GM21526 (cell line): ENCODE data around the gene PDE9A.

Experiments
- ATAC-seq: cut with Tn5 transposase; IDR thresholded peaks from one replicate; pipeline ENCODE4 v1.9.1; 2021; ENCODE audit warnings: moderate library complexity; ENCODE audit not compliant: unreplicated experiment, low FRiP score

The PDE9A gene

DNA sequence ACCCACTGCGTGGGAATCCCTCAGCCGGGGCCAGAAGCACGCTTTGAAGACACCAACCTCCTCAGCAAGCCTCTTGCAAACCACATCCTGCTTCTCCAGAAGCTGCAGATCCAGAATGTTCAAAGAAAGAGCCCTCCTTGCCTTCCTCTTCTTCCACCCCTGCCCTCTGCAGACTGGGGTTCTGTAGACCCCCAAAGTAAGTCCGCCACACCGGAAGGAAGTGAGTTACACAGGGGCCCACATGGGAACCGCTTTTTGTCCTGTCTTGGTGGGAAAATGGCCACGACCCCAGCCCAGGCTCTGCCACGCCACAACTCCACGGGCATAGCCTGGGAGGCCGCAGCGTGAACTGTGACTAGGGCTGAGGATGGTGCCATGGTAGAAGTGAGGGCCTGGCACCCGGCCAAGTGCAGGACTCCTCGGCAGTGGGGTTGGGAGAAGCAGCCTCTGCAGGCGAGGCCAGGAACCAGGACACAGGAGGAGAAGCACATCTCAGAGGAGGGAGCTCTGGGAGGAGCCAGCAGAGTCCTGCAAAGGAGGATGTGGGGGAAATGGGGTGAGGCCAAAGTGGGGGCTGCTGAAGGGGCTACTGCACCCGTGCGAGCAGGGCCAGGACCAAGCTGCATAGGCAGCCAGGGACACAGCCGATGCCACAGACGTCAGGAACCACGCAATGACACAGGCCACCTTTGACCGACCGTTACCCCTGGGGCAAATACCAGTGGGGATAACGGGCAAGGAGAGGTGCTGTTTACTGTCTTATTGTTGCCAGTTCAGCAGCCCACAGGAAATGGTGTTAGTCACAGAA lies 30.9 kb downstream of the PDE9A start:
- ATAC-seq, result no peak

DNA sequence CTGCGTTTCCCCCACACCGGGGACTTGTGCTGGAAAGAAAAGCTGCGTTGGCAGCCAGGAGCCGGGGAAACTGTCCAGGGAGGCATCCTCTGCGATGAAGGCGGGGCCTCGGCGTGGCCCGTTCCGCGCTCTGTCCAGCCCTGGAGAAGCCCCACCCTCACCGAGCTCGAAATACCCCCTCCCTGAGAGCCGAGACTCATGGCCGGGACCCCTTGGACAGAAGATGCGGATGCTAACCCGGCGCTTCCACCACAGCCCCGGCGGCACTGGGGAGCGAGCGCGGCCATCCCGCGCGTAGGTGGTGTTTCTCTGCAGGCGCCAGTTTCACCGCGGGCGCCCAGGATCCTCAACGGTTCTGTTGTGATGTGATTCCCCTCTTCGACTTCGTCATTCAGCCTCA lies 31.6 kb downstream of the PDE9A start:
- ATAC-seq, result no peak

DNA sequence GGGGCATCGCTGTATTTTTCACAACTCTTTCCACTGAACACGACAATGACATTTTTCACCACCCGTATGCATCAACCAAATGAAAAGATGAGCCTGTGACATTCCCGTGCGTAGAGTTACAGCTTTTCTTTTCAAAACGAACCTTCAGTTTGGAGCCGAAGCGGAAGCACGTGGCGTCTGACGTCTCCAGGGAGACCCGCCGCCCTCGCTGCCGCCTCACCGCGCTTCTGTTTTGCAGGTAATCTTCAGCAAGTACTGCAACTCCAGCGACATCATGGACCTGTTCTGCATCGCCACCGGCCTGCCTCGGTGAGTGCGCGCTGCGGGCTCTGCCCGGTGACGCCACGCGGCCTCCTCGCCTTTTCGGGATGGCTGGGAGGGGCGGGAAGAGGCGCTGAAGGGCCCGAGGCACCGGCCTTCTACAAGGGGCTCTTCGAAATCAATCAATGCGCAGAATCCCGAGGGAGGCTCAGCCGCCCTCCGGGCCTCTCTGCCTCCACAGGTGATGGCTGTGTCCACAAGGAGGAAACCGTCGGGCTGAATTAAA lies 32.6 kb downstream of the PDE9A start:
- no peak for ATAC-seq

DNA sequence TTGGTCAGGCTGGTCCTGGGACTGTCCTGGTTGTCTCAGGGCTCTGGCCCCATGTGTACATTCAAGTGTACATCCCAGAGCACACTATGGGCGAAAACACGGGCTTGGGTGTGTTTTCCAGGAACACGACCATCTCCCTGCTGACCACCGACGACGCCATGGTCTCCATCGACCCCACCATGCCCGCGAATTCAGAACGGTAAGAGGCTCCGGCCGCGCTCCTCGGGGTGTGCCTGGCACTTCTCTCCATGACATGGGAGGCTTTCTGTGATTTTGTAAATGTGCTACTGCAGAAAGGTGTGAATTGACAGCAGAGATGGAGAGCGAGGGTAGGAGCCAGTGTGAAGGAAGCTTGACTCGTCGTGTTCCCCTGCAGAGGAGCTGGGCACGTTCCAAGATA lies 34.4 kb downstream of the PDE9A start:
- ATAC-seq, result no peak

DNA sequence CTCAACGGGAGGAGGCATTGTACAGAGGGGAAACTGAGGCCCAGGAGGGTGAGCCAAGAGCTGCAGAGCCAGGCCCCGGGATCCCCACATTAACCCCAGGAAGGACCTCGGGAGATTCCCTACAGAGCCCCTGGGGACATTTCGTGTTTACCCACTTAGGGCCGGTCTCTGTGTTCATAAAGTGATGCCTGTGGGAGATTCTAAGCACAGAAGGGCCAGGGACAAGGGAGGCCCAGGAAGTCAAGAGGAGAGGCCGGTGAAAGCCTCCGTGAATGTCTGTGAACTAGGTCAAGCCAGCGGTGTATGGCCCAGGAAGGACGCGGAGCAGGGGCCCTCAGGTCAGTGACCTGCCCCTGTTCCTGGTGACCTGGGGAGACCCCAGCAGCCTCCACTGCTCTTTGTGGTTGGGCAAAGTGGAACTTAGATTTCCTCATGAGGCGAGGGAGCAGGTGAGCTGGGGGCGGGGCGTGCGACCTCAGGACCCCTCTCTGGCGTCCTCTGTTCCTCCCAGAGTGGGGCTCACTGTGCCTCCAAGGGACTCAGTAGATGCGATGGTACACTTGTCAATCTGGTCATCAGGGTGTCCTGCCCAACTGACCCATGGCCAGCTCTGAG lies 34.9 kb downstream of the PDE9A start:
- no peak for ATAC-seq

DNA sequence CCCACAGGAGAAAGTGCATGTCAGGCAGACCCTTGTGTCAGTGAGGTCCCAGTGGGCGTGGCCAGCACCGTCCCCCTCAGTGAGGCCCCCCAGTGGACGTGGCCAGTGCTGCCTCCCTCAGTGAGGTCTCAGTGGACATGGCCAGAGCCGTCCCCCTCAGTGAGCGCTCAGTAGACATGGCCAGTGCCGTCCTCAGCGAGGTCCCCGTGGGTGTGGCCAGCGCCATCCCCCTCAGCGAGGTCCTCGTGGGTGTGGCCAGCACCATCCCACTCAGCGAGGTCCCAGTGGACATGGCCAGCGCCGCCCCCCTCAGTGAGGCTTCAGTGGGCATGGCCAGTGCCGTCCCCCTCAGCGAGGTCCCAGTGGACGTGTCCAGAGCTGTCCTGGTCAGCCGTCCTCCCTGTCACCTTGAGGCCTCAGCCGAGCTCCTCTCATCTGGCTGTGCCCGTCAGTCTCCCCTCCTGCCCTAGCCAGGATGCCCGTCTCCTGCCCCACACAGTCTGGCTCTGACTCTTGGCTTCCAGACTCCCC lies 35.5 kb downstream of the PDE9A start:
- ATAC-seq, result no peak

DNA sequence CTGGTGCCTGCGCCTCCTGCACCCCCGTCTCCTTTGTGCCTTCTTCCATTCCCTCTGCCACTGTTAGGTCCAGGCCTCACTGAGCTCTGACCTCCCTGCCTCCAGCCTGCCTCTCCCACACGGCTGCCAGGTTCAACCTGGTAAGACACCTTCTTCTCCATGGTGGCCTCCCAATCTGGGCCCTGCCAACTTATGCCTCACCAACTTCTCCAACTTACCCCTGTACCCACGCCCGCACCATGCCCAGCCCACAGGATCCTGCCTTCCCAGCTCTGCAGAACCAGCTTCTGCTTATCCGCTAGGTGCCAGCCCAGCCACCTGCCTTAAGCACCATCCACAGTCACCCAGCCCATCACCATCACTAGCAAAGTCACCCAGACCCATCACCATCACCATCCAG lies 37.2 kb downstream of the PDE9A start:
- ATAC-seq, result no peak

DNA sequence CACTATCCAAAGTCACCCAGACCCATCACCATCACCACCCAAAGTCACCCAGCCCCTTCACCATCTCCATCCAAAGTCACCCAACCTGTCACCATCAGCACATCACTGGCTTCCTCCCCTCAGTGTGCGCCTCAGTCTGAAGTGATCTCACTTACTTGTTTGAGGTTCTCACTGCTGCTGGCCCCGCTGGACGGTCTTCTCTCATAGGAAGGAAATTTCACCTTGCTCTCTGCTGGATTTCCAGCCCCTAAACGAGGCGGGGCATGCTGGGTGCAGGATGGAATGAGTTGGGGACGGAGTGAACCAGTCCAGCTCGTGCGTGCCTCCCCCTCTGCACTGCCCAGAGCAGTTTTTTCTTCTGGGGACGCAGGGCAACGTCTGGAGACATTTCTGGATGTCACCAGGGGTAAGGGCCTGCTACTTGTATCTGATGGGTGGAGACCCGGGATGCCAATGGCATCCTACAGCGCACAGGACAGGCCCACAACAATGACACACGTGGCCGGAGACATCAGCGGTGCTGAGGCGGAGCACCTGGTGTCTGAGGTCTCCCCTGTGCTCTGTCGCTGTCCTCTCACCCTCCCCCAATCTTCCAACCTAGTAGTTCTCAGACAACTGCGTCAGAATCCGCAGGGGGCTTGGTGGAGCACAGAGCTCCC lies 38.6 kb downstream of the PDE9A start:
- ATAC-seq, result no peak

DNA sequence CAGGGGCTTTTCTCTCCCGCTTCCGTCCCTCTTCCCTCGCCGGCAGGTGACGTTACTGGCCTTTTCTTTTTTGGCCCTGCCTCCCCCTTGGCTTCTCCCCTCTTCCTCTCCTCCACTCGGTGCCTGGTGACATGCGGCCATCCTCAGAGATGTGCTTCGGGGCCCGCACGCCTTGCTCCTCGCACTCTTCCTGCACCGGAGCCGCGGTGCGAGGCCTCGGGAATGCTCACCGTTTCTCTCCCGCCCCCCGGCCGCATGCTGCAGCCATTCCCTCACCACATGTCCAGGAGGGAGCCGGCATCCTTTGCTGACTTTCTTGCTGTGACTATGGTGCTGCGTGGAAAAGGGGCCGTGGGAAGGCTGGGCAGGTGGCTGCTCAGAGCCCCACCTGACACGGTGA lies 39.3 kb downstream of the PDE9A start:
- no peak for ATAC-seq

DNA sequence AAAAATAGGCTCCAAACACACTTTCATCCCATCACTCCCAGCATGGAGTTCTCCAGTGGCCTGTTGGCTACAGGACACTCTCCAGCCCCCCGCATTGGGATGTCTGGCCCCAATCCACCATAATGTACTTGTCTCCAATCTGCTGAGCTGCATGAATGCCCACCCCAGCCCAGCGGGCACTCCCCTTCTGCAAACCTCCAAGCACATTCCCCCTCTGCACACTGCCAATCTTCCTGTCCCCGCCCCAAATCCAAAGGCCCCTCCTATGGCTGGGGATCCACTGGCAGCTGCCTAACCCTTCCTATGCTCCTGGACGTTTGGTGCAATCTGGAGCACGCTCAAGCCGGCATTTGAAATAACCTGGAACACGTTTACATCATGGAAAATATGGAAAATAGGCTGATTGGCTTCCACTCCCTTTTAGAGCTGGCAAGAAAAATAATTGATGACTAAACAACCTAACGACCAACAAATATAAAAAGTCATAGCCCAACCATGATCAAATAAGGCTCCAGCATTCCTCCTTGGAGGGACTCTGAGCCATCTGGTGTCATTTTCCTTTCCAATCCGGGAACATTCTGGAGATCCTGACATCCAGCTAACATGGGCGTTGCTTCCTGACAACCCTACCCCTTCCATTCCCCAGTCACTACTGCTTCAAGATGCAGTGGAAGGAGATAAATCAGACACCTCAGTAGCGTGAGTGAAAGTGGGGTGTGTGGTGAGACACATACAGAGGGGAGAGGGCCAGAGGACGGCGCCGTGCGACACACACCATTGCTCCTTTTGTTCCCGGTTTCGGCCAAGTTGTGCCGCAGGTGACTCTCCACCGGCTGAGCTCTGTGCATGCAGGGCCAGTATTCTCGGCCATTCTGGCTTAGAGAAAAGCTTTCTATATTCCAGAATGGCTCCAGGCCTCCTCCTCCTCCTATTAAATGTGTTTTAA lies 41.6 kb downstream of the PDE9A start:
- ATAC-seq, result no peak

DNA sequence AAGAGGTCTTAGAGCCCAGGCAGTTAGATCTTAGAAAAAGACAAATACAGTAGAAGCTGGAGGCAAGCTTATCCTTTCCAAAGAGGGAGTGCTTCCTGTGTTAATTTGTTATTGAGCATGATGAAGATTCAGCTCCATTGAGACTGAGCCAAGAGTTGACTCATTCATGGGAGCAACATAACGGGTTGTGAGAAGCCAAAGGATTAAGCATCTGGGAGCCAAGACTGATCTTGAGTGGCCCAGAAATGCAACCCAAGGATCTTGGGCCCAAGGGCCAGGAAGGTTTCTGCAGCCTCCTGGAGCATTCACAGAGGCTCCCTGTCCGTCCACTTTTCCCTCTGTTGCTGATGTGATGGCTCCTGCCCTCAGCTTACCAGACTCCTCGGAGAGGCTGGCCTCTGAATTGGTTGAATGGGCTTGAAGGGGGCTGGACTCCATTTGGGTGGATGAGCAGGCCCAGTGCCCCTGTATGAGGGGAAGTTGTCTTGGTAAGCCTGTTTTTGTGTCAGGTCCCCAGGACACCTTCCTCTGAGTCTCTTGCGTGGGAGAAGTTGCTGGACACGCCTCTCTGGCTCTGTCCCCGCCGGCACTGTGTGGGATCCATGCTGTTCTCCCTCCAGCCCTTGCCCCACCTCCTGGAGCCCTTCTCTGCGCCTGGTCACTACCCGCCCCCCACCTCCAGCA lies 42.4 kb downstream of the PDE9A start:
- ATAC-seq, result no peak

DNA sequence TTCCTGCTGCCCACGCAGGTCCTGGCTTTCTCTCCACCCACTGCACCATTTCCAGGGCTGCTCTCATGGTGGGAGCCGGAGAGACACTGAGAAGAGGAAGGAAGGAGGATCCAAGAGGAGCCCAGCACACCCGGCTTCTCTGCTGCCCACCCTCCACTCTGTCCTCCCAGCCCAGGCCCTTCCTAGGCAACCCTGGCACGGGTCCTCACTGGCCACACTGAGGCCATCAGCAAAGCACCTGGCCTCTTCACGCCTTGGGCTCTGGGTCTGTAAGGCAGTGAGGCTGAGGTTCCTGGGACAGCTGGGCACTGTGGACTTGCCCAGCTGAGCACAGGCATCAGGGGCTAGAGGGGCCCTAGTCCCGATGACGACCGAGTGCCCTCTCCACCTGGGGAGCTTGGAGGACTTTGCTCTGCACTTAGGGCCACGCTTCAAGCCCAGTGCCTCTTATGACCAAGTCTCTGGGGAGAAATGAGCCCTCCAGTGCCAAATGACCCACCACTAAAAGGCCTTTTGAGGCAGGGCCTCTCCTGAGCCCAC lies 43.1 kb downstream of the PDE9A start:
- ATAC-seq, result no peak

DNA sequence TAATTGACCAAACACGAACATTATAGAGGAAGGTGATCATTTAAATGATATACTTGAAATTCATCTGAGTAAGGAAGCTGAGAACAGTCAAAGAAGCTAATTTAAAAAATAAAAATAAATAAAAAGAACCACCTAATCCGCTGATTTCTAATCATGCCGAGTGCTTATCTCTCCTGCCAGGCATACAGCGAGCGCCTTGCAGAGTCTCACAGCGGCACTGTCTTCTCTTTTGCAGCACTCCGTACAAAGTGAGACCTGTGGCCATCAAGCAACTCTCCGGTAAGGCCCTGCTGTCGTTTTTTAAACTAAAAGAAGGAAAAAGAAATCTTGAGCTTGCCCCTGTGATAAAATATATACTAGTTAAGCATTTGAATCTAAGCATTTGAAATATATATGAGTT lies 45.3 kb downstream of the PDE9A start:
- ATAC-seq, result no peak

DNA sequence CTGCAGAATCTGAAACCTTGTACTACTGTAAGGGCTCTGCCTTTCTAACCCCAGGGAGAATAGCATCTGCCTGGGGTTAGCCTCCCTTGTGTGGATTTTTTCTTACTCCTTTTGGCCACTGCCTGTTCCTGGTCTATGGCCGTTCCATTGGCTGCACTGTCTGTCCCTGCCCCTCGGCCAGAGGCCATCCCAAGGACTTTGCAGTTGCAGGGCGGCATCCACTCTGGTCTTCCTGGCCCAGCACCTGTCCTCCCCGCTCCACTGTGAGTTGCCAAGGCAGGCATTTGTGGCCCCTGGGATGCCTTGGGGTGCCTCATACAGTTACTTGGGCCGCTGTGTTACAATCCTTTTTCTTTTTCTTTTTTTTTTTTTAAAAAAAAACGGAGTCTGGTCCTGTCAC lies 45.8 kb downstream of the PDE9A start:
- ATAC-seq, result no peak

DNA sequence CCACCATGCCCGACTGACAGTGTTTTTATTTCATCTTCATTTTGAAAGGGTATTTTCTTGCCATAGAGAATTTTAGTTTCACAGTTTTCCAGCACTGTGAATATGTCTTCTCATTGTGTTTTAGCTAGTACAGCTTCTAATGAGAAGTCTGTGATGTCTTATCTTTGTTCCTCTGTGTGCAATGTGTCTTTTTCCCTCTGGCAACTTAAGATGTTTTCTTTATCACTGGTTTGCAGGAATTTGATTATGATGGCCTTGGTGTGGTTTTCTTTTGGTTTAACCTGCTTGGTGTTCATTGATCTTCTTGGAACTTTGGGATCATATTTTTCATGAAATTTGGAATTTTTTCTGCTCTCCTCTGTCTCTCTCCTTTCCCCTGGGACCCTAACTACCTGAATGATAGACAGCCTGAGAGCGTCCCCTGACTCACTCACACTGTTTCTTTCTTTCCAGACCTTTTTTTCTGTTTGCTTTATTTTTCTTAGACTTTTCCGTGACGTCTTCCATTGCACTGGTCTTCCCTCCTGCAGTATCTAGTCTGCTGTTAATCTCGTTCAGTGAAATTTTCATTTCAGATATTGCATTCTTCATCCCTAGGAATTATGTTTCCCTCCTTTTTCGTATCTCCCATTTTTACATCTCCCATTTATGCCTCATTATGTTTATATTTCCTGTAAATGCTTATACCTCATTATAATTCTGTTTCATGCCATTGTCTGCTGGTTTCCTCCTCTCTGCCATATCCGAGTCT lies 48.5 kb downstream of the PDE9A start:
- no peak for ATAC-seq

DNA sequence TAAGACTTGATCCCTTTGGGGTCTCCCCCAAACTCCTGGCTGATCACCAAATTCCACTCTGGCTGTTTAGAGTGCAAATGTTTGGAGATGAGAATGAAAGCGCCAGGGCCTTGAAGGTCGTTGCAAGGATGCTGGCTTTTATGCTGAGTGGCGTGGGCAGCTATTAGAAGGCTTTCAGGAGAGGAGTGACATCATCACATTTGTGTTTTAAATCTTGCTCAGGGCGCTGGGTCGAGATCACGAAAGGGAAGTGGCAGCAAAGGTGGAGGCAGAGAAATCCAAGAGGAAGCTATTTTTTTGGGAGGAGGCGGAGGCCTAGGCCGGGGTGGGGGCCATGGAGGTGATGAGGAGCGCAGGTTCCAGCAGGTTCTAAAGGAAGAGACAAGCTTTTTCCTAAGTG lies 49.3 kb downstream of the PDE9A start:
- ATAC-seq, result no peak

DNA sequence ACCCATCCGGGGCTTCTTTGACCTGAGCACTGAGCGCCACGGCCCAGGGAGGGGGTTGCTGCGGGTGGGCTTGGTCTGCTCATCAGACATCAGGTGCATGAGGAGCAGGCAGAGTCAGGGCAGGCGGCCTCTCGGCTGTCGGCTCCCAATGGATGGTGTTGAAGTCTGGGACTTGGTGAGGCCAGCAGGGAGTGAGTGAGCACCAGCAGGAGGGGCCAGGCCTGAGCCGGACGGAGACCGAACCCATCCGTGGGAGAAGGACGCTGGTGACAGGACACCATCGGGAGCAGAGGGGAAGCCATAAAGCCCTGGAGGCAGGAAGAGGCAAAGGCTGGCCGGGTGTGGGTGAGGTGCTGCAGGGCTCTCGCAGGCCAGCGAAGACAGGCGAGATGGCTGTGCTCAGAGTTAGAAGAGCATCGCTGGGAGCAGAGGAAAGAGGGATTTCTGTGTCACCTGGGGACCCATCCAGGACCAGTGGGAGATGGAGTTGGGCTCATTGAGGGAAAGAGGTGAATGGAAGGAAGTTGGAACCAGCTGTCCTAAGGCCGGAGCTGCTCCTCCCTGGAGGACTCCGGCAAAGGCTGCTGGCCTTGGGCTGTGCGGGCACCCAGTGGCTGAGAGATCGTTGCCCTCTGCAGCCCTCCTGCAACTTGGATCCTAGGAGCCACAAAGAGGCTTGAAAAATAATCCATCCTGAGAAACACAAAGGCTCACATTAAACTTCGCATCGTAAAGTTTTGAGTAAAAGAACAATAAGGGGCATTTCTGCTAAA lies 49.9 kb downstream of the PDE9A start:
- ATAC-seq, result no peak

DNA sequence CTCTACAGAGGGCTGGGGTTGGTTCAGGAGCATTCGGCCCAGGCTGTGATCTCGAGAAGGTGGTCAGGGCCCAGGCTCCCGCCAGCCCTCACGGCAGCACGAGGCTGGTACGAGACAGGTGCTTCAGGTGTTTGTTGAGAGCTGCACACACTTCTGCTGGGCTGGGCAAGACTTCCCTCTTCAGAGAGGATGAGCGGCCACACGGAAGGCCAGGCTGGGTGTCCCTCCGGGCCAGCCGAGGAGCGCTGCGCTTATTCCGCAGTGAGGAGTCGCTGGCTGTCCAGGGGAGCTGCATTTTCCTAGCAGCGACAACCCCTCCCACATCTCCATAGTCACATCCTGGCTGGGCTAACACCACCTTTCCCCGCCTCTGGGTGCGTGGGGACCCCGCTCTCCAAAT lies 50.5 kb downstream of the PDE9A start:
- ATAC-seq, result no peak
